IMR-90 (cell line): ENCODE measurements around the gene FLT3LG. TPM values are rescaled to one million over a fixed set of nuclear protein-coding genes. Genes with fewer than 3 reads are reported as not detected.
A peak's percentile ranks its signal among the peaks of the same experiment; 100 is the strongest.
"Not testable (repeated sequence)": the region's sequence is repeated elsewhere in the genome, so short reads cannot be mapped to it uniquely, and the experiment has no call there.

Source experiments
- ATAC-seq: fragments of 200-7000 bp; cut with Tn5 transposase; 2 replicates; pipeline ENCODE4 v1.9.1; 2020; ENCODE audit warnings: low read depth, mild to moderate bottlenecking, moderate library complexity
- BruUV-seq: library from RNA; stranded (reverse); fragments of 400-500 nt; replicated peaks from 2 replicates; lab custom pipeline; 2021; lab: Mats Ljungman, UMichigan
- CTCF ChIA-PET: fragments of 300-600 bp; formaldehyde crosslinking; extraction: SDS; loops from one replicate; lab custom pipeline; 2021; ENCODE audit warnings: antibody characterized with exemption; lab: Yijun Ruan, JAX
- POLR2A ChIA-PET: fragments of 300-600 bp; sonication (Branson Sonifier 250); formaldehyde crosslinking; loops from one replicate; lab custom pipeline; 2022; ENCODE audit warnings: antibody characterized with exemption; ENCODE audit not compliant: unreplicated experiment; lab: Charles Lee
- DNase-seq: peaks from one replicate; pipeline ENCODE4 v3.0.0; 2013
- H2AFZ ChIP-seq: replicated peaks from 2 replicates; pipeline ENCODE3; 2013; ENCODE audit warnings: low read length, mild to moderate bottlenecking; ENCODE audit not compliant: poor library complexity
- H2AK5ac ChIP-seq: 2 replicates; pipeline ENCODE4 v1.6.1; 2013; ENCODE audit warnings: low read depth, low read length, inconsistent platforms
- H2AK9ac ChIP-seq: replicated peaks from 2 replicates; pipeline ENCODE3; 2013; ENCODE audit warnings: mild to moderate bottlenecking, low read depth, low read length, moderate library complexity; ENCODE audit not compliant: poor library complexity
- H2BK120ac ChIP-seq: 2 replicates; pipeline ENCODE4 v1.6.1; 2013; ENCODE audit warnings: low read depth, low read length, inconsistent platforms
- H2BK15ac ChIP-seq: 3 replicates; pipeline ENCODE4 v1.6.1; 2013; ENCODE audit warnings: low read depth, low read length, inconsistent platforms
- H2BK20ac ChIP-seq: 2 replicates; pipeline ENCODE4 v1.6.1; 2013; ENCODE audit warnings: low read depth, mild to moderate bottlenecking, inconsistent platforms, low read length, moderate library complexity
- H2BK5ac ChIP-seq: 2 replicates; pipeline ENCODE4 v1.6.1; 2013; ENCODE audit warnings: mild to moderate bottlenecking, low read depth, low read length, inconsistent platforms; ENCODE audit not compliant: poor library complexity, severe bottlenecking
- H3K14ac ChIP-seq: replicated peaks from 2 replicates; pipeline ENCODE4 v1.6.1; 2013; ENCODE audit warnings: low read depth, low read length, inconsistent platforms
- H3K18ac ChIP-seq: 2 replicates; pipeline ENCODE4 v1.6.1; 2013; ENCODE audit warnings: low read depth, low read length, control low read depth
- H3K23ac ChIP-seq: 2 replicates; pipeline ENCODE4 v1.6.1; 2013; ENCODE audit warnings: low read depth, low read length, inconsistent platforms
- H3K27ac ChIP-seq: 2 replicates; pipeline ENCODE4 v1.5.1; 2013; ENCODE audit warnings: mild to moderate bottlenecking, control low read depth, low read length; ENCODE audit not compliant: insufficient read depth
- H3K27me3 ChIP-seq: 2 replicates; pipeline ENCODE4 v1.6.1; 2013; ENCODE audit warnings: low read length; ENCODE audit not compliant: control insufficient read depth, insufficient read depth
- H3K36me3 ChIP-seq: 2 replicates; pipeline ENCODE4 v1.6.1; 2013; ENCODE audit warnings: low read length, mixed read lengths; ENCODE audit not compliant: control insufficient read depth, insufficient read depth
- H3K4ac ChIP-seq: 2 replicates; pipeline ENCODE4 v1.6.1; 2013; ENCODE audit warnings: low read depth, low read length, inconsistent platforms
- H3K4me1 ChIP-seq: 2 replicates; pipeline ENCODE4 v1.6.1; 2013; ENCODE audit warnings: low read length, mixed read lengths; ENCODE audit not compliant: control insufficient read depth, insufficient read depth
- H3K4me2 ChIP-seq: 2 replicates; pipeline ENCODE4 v1.6.1; 2013; ENCODE audit warnings: low read depth, mild to moderate bottlenecking, control low read depth, low read length, moderate library complexity
- H3K4me3 ChIP-seq: 2 replicates; pipeline ENCODE4 v1.5.1; 2013; ENCODE audit warnings: low read depth, mild to moderate bottlenecking, control low read depth, low read length, moderate library complexity; ENCODE audit not compliant: insufficient read depth
- H3K56ac ChIP-seq: 2 replicates; pipeline ENCODE4 v1.6.1; 2013; ENCODE audit warnings: low read length, inconsistent platforms; ENCODE audit not compliant: insufficient read depth; ENCODE audit errors: extremely low read depth
- H3K79me1 ChIP-seq, 2 experiments: 2 replicates each; pipeline ENCODE4 v1.6.1; 2013; ENCODE audit warnings: low read length in 2 of 2, inconsistent platforms in 1 of 2, low read depth in 1 of 2
- H3K9ac ChIP-seq: 2 replicates; pipeline ENCODE4 v1.6.1; 2013; ENCODE audit warnings: low read depth, low read length, control low read depth
- H3K9me1 ChIP-seq: 2 replicates; pipeline ENCODE4 v1.6.1; 2013; ENCODE audit warnings: low read length, inconsistent platforms; ENCODE audit not compliant: insufficient read depth
- H3K9me3 ChIP-seq: 2 replicates; pipeline ENCODE4 v1.6.1; 2013; ENCODE audit warnings: low read length; ENCODE audit not compliant: control insufficient read depth, insufficient read depth
- H4K20me1 ChIP-seq: 2 replicates; pipeline ENCODE4 v1.6.1; 2013; ENCODE audit warnings: low read length, inconsistent platforms; ENCODE audit not compliant: insufficient read depth
- H4K5ac ChIP-seq: 2 replicates; pipeline ENCODE4 v1.6.1; 2013; ENCODE audit warnings: mild to moderate bottlenecking, low read depth, low read length, control low read depth
- H4K8ac ChIP-seq, 2 experiments: 2 replicates each; pipeline ENCODE4 v1.6.1; 2013; ENCODE audit warnings: low read depth in 2 of 2, low read length in 2 of 2, control low read depth in 1 of 2, inconsistent platforms in 1 of 2
- H4K91ac ChIP-seq: 2 replicates; pipeline ENCODE4 v1.6.1; 2013; ENCODE audit warnings: low read depth, low read length, inconsistent platforms; ENCODE audit not compliant: insufficient read depth
- WGBS, 2 experiments: methylation state at CpG; one replicate each; pipeline versions ENCODE4 v1.1.5 to v1.1.7; 2013; ENCODE audit warnings: missing lambda C conversion rate in 2 of 2; ENCODE audit not compliant: insufficient read length in 1 of 2; ENCODE audit errors: extremely low coverage in 2 of 2; 5-methylcytosine and 5-hydroxymethylcytosine counted together
- dilution Hi-C: fragments of 300-500 bp; cut with HindIII; formaldehyde crosslinking; loops from one replicate; pipeline ENCODE4 v1.14.3; 2018; ENCODE audit warnings: low sequenced_read_pairs; ENCODE audit not compliant: unreplicated experiment
- in situ Hi-C: fragments of 300-500 bp; cut with MboI; formaldehyde crosslinking; loops from 3 replicates; pipeline ENCODE4 v1.14.3; 2019; ENCODE audit warnings: low sequenced_read_pairs, inconsistent platforms, mixed read lengths
- intact Hi-C: fragments of 100-400 bp; cut with micrococcal nuclease; formaldehyde crosslinking; loops from 2 replicates; pipeline ENCODE4 v1.10.0; 2022
- polyA plus RNA-seq, 3 experiments: library from polyadenylated mRNA; depleted of rRNA; stranded (reverse); fragments of >200 nt; gene quantifications; 2 replicates each; pipeline ENCODE4 v1.2.3, GENCODE V29; 2012; ENCODE audit warnings: low replicate concordance in 1 of 3
- total RNA-seq: library from RNA; depleted of rRNA; stranded (reverse); fragments of >200 nt; gene quantifications from 2 replicates; pipeline ENCODE4 v1.2.3, GENCODE V29; 2012

FLT3LG gene
- total and polyA plus RNA-seq, 2 of the 4 experiments (the other 2 are of a cell fraction), result 0.90 to 8.3 TPM

DNA sequence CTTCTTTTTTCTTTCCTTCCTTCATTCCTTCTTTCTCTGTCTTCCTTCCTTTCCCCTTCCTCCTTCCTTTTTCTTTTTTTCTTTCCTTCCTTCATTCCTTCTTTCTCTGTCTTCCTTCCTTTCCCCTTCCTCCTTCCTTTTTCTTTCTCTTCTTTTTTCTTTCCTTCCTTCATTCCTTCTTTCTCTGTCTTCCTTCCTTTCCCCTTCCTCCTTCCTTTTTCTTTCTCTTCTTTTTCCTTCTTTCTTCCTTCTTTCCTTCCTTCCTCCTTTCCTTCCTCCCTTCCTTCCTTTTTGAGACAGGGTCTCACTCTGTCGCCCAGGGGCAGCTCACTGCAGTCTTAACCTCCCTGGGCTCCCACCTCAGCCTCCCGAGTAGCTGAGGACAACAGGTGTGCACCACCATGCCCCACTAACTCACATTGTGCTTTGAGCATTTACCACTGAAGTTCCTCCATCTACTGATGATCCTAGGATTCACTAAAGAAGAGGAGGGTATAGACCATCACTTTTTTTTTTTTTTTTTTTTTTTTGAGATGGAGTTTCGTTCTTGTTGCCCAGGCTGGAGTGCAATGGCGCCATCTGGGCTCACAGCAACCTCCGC, 29.8 kb upstream of the FLT3LG start:
- not testable (repeated sequence) for BruUV-seq

More for the DNA sequence above, 29.8 kb upstream of the FLT3LG start:
- H3K9ac ChIP-seq, intact Hi-C loops, H3K14ac ChIP-seq, H2BK5ac ChIP-seq, H3K4ac ChIP-seq, H2BK15ac ChIP-seq, H3K36me3 ChIP-seq, H3K27ac ChIP-seq, H4K91ac ChIP-seq, H4K20me1 ChIP-seq, POLR2A ChIA-PET, ATAC-seq, H4K5ac ChIP-seq, dilution Hi-C loops, H3K9me1 ChIP-seq, DNase-seq, H2BK20ac ChIP-seq, H3K18ac ChIP-seq, H3K4me1 ChIP-seq, H2AK9ac ChIP-seq, H3K56ac ChIP-seq, H3K4me3 ChIP-seq, H2BK120ac ChIP-seq, H3K9me3 ChIP-seq: not testable (repeated sequence)
- WGBS, 2 experiments, result no CpG with 5 or more reads among the region's 5 CpGs
- in situ Hi-C loops, result loop anchor here (10.0 kb wide), 1 partner anchor 49 kb away; no protein-coding TSS in a partner anchor
- Histone ChIP-seq H2AFZ (peak overlapping the region; percentile 100), H3K4me2 (0 out of 2 replicates have a peak overlapping the region, but pooled peaks have one; percentile 36), H4K8ac (peak overlapping the region in 1 of 2 experiments; percentile 75; a peak in 1 of 4 replicates), H2AK5ac (peak overlapping the region; percentile 20; the same call in 1 of the 2 replicates), H3K23ac (0 out of 2 replicates have a peak overlapping the region, but pooled peaks have one; percentile 42), H3K27me3 (peaks cover 31% of the 10 kb centered on the region), H3K79me1 (peaks cover 4 to 14% of the 10 kb centered on the region in 2 experiments; a peak in 2 of 4 replicates)
- CTCF ChIA-PET, result interaction anchor here (0.6 kb wide), 1 partner anchor 44 kb away, joined by 3 read pairs; no protein-coding TSS in a partner anchor
